Stimulated activated CD8-positive, alpha-beta memory T cell treated with anti-CD3 and anti-CD28 coated beads, Interleukin-7, amount 100 ng/mL, for 48 hours (primary cell): ENCODE data around the gene ULK1.

Experiments used
- DNase-seq, 2 donors: peaks; one replicate each; pipeline ENCODE4 v3.0.0-alpha.2; 2020; ENCODE audit warnings: low read depth in 1 of 2; ENCODE audit errors: extremely low read depth in 1 of 2

Gene ULK1

DNA sequence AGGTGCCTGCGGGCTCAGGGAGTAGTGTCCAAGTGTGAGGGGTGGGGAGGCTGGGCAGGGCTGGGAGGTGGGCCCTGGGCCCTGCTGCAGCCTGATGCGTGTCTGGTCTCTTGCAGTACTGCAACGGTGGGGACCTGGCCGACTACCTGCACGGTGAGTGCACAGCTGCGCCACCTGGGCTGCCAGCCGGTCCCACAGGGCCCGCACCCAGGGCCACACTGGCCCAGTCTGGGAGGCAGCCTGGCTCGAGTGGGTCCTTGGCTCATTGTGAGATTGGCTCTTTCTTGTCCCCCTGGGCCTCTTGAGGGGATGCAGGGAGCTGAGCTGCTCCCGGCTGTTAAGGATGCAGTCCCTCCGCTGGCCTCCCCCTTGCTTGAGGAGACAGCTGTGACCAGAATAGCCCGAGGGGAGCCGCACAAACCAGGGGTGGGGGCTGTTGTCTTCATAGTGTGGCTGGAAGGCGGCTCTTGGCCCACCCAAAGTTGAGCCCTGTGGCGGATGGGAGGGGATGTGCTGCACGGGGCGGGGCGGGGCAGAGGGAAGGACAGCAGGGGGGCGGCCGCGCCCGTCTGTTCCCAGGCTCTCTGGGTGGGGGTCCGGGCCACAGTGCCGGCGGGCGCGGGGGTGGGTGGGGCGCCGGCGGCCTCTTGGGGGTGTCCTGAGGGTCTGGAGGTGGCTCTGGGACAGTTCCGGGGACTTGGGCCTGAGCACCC lies 13.1 kb downstream of the ULK1 start:
- no peak for DNase-seq

DNA sequence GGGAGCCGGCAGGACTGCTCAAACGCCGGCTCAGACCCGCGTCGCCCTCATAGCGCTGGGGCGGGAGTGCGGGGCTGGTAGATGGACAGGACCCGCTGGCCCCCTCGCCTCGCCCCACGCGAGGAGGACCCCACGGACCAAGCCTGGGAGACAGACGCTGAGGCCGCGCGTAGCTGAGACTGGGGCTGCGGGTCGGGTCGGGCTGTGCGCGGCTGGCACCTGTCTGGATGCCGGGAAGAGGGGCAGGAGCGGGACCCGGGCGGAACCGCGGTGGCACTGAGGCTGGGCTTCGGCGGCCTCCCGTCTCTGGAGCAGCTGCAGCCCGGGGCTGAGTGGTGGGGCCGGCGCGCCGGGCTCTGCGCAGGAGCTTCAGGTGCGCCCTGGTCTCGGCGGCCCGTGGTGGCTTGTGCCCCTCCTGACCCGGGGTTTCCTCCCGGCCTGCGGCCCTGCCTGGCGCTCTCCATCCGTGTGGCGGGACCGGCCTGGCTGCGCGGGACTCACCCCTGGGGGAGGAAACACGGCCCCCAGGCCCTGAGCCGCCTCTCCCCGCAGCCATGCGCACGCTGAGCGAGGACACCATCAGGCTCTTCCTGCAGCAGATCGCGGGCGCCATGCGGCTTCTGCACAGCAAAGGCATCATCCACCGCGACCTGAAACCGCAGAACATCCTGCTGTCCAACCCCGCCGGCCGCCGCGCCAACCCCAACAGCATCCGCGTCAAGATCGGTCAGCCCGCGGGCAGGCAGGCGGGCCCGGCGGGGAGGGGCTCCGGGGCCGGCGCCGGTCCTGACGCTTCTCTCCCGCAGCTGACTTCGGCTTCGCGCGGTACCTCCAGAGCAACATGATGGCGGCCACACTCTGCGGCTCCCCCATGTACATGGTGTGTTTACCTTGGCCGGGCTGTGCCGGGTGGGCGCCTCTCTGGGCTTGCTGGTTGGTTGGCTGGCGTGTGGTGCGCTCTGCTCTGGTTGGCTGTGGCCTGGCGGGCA lies 14.0 kb downstream of the ULK1 start:
- no peak for DNase-seq

DNA sequence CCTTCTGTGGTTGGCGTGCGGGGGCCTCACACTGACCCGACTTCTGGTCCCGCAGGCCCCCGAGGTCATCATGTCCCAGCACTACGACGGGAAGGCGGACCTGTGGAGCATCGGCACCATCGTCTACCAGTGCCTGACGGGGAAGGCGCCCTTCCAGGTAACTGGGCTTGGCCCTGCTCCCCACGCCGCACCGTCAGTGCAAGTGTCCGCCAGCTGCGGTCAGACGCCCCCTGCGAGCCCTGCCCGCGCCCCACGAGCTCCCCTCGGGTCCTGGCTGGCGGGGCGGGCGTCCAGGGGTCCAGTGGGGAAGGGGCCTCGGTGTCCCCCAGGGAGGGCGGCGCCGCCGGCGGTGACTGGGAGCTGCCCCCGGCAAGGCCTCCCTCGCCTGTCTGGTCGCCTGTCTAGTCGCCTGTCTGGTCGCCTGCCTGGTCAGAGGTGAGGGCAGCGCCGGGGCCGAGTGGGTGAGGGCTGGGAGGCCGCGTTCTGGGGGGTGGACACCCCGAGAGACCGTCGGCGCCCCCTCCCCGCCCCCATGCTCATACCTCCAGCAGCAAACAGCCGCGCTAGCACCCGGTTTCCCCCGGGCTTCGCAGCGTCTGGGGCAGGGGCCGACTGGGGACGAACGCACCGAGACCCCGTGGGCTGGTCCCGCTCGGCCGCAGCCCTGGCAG lies 14.8 kb downstream of the ULK1 start:
- no peak for DNase-seq

DNA sequence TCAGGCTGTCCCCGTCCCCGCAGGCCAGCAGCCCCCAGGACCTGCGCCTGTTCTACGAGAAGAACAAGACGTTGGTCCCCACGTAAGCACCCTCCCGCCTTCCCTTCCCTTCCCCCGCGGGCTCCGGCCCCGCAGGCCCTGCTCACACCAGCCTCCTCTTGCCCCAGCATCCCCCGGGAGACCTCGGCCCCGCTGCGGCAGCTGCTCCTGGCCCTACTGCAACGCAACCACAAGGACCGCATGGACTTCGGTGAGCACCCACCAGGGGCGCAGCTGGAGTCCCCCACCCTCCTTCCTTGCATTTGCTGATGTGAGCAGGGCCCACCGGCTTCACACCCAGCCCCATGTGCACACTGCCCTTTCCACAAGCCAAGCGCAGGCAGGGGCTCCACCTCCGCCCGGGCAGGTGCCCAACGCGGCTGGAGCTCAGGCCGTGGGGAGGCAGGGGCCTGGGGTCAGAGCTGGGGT lies 15.4 kb downstream of the ULK1 start:
- no peak for DNase-seq

DNA sequence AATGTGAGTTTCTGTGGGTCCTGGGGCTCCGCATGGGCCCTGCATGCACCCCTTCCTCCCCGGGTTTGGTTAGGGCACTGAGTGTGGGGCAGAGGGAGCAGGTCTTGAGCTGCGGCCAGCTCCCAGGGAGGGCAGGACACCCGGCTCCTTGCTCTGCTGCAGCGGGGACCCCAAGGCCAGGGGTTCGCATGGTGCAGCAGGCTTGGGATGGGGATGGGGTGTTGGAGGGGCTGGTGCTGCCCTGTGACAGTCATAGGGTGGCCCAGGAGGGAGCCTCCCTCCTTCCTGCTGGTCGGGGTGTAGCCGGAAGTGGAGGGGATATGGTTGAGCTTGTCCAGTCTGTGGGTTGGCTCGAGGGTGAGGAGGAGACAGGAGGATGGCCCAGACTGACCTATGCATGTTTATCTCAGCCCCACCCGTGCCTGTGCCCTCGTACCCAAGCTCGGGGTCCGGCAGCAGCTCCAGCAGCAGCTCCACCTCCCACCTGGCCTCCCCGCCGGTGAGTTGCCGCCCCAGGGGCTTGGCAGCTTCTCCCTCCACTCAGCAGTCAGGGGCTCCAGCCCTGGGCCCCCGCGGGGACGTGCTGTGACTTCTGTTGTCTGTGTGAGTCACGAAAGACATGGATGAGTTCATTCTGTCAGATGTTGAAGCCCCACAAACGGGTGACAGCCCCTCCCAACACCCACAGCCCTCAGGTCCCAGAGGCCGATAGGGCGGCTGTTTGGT lies 16.0 kb downstream of the ULK1 start:
- no peak for DNase-seq

DNA sequence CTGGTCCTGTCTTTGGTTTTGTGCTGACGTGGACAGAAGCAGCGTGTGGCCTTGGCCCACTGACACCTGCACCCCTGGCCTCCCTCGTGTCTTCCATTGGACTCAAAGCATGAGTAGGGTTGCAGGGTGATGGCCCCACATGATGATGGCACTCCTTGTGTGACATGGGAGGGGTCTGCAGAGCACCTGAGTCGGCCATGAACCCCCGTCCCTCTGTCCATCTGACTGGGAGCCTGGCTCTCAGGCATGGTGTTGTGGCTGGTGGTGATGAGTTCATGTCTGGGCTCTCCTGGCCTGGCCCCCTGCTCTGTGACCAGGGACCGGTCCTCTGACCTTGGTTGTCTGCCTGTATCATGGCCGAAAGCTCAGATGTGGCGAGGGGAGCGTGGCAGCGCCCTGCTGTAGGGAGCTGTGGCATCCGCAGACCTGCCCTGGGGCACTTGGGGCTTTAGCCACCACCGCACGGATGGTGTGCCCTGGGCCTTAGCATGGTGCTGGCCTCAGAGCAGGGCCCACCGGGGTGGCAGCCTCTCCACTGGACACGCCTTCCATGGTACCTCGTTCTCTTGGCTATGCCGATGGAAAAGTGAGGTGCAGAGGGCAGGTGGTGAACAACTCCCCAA lies 16.7 kb downstream of the ULK1 start:
- no peak for DNase-seq

DNA sequence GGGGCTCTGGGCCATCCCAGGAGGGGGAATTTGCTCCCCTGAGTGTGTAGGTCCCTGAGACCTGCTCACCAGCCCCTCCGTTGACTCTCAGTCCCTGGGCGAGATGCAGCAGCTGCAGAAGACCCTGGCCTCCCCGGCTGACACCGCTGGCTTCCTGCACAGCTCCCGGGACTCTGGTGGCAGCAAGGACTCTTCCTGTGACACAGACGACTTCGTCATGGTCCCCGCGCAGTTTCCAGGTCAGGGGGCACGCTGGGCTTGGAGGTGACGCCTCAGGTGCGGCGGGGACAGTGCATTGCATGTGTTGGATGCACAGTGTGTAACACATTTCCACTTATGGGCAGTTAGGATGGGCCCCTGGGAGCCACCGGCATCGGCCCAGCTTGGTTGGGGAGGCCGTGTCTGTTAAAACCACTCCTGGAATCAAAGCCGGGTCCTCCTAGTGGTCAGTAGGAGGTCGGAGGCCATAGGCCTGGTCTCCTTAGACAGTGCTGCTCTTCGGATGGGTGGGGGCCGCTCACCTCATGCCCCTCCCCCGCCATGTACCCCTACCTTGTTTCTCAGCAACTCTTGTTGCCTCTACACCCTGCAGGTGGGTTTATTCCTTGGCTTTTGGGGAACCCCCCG lies 17.5 kb downstream of the ULK1 start:
- DNase-seq: no peak

DNA sequence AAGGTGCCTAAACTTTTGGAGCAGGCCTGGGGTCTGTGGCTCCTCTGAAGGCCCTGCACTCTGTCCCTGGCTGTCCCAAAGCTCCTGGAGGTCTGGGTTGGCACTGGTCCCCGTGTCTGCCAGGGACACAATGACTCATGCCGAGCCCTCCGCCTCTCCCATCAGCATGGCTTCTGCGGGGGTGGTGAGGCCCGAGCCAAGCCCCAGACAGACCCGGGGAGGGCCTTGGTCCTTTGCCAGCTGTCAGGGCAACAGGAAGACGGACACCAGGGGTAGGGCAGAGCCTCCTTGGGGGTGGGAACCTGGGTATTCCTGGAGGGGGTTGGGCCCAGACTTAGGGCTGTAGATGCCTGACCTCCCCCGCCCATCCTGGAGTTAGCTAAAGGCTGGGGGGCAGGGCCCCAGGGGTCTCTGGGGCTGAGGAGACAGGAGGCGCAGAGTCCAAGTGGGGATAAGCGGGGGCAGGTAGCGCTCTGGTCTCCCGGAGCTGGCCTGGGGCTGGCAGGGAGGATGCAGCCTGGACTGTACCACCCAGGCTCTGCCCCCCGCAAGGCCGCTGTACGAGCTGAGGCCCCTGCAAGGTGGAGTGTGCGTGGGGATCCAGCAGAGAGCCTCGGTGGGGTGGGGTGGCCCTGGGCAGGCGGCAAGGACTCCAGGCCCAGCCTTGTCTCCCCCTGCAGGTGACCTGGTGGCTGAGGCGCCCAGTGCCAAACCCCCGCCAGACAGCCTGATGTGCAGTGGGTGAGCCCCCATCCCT lies 18.3 kb downstream of the ULK1 start:
- DNase-seq: no peak

DNA sequence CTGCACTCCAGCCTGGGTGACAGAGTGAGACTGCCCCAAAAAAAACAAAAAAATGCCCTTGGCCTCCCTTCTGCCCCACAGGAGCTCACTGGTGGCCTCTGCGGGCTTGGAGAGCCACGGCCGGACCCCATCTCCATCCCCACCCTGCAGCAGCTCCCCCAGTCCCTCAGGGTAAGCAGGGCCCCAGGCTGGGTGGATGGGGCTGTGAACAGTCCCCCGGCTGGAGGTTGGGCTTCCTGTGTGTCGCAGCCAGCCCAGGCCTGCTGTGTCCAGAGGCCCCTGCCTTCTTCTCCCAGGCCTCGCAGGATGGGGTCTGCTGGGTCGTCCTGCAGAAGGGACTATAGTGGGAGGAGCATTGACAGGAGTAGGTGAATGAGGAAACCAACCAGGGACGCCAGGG lies 19.2 kb downstream of the ULK1 start:
- DNase-seq: no peak

DNA sequence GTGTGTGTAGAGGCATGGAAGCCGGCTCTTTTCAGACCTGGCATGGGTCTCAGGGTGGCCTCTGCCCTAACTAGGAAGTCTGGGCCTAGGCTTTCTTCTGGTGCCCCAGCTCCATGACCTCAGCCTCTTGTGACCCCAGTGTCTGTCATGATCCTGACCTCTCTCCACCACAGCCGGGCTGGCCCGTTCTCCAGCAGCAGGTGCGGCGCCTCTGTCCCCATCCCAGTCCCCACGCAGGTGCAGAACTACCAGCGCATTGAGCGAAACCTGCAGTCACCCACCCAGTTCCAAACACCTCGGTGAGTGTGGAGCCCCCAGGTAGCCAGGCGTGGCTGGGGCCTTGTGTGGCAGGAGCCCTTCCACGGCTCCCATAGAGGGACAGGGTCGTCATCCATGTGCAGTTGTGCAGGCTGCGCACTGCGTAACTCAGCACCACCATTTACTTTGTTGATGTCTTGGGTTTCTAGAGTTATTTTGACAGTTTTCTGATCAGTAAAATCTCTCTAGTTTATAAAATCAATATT lies 19.8 kb downstream of the ULK1 start:
- DNase-seq: no peak

DNA sequence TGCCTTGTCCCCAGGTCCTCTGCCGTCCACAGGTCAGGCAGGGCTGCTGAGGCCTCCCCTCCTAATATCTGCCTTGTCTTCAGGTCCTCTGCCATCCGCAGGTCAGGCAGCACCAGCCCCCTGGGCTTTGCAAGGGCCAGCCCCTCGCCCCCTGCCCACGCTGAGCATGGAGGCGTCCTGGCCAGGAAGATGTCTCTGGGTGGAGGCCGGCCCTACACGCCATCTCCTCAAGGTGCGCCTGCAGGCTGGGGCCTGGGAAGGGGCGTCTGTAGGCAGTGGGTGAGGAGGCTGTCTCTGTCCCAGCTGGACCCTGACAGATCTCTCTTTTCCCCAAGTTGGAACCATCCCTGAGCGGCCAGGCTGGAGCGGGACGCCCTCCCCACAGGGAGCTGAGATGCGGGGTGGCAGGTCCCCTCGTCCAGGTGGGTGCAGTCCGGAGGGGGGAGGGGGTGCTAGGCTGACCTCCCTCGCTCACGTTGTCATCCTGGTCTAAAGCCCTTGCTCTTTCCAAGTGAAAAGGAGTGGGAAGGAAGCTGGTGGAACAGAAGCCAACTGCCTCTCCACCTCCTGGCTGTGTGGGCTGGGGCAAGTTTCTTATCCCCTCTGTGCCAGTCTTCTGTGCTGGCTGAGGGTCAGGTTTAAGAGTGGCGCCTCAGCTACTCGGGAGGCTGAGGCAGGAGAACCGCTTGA lies 20.7 kb downstream of the ULK1 start:
- no peak for DNase-seq

DNA sequence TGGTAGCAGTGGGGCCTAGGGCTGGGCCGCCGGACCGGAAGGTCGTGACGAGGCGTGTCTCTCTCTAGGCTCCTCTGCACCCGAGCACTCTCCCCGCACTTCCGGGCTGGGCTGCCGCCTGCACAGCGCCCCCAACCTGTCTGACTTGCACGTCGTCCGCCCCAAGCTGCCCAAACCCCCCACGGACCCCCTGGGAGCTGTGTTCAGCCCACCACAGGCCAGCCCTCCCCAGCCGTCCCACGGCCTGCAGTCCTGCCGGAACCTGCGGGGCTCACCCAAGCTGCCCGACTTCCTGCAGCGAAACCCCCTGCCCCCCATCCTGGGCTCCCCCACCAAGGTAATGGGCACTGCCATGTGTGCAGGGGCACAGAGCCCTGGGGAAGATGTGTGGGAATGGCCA lies 21.4 kb downstream of the ULK1 start:
- no peak for DNase-seq

DNA sequence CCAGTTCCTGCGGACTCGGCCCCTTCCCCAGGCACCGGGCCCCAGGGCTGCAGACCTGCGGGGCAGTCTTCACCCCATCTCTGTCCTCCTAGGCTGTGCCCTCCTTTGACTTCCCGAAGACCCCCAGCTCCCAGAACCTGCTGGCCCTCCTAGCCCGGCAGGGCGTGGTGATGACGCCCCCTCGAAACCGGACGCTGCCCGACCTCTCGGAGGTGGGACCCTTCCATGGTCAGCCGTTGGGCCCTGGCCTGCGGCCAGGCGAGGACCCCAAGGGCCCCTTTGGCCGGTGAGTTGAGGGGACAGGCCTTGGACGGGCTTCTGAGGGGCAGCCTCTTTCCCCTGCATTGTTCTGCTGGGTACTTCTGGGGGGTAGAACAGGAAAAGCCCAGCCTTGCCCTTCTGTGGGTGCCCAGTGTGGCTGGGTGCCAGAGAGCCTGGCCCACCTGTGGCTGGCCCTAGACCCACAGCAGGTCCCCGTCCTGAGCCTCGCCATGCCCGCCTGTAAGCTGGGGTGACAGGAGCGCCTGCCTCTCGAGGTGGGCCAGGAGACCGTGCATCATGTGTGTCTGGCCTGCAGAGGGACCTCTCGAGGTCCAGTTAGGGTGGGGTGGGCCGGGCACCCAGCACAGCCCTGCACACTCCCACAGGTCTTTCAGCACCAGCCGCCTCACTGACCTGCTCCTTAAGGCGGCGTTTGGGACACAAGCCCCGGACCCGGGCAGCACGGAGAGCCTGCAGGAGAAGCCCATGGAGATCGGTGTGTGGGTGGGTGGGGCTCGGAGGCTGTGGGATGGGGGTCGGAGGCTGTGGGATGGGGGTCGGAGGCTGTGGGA lies 22.1 kb downstream of the ULK1 start:
- no peak for DNase-seq

DNA sequence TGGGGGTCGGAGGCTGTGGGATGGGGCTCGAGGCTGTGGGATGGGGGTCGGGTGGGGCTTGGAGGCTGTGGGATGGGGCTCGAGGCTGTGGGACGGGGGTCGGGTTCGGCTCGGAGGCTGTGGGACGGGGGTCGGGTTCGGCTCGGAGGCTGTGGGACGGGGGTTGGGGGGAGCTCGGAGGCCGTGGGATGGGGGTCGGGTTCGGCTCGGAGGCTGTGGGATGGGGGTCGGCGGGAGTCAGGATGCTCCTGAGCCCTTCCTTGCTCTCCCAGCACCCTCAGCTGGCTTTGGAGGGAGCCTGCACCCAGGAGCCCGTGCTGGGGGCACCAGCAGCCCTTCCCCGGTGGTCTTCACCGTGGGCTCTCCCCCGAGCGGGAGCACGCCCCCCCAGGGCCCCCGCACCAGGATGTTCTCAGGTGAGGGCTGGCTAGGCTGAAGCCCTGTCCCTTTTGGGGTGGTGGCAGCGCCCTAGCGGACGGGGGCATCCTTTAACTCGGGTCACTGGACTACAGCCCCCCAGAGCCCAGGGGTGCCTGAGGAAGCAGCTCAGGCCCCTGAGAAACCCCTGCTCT lies 22.8 kb downstream of the ULK1 start:
- DNase-seq: no peak

DNA sequence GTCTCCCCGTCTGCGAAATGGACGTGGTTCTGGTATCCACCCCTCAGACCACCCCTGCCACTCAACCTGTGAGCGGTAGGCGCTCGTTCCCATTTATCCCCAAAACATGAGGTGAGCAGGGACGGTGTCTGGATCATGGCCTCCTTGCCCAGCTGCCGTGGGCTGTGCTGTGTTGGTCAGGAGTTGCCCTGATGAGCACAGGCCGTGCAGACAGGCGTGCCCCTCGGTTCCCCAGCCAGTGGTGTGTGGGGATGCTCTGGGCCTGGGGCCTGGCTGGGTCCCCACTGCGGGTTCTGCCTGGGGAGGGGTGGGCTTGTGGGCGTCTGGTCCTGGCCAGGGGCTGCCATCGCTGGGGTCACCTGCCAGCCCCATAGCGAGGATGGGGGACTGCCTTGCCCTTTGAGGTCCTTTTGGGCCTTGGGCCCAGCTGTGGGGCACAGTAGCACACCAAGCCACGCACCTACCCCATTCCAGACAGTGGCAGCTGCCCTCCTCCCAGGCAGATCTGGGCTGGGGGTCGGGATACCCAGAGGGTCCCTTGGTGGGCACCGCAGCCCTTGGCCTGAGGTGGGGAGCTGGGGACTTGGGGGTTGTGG lies 23.4 kb downstream of the ULK1 start:
- no peak for DNase-seq

DNA sequence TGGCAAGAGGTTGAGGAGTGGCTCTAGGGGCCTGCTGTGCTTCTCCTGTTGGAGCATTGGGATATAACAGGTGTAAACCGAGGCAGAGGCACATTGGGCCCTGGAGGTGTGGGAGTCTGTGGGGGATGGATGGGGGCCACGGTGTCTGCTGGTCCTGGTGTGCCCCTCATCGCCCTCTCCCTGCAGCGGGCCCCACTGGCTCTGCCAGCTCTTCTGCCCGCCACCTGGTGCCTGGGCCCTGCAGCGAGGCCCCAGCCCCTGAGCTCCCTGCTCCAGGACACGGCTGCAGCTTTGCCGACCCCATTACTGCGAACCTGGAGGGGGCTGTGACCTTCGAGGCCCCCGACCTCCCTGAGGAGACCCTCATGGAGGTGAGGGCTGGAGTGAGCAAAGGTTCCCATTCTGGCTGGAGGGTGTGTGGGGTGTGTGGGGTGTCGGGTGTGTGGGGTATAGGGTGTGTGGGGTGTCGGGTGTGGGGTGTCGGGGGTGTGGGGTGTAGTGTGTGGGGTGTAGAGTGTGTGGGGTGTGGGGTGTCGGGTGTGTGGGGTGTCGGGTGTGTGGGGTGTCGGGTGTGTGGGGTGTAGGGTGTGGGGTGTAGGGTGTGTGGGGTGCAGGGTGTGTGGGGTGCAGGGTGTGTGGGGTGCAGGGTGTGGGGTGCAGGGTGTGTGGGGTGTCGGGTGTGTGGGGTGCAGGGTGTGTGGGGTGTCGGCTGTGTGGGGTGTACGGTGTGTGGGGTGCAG lies 24.1 kb downstream of the ULK1 start:
- no peak for DNase-seq
